ENCODE data around the gene MAP1LC3B. TPM values are rescaled to one million over a fixed set of nuclear protein-coding genes. Genes with fewer than 3 reads are reported as not detected.

Gene MAP1LC3B
- total and polyA plus RNA-seq, 5 experiments from 2014 or later, result 58.0 to 117 (median 89.9) TPM

- DNase-seq (no peak), ATAC-seq (no peak)
- Mint-ChIP-seq H3K9me3 (no peaks in the 10 kb centered on the region), H3K27ac (peak overlapping the region in 1 of 10 donors; percentile 0), H3K4me3 (no peak overlapping the region), H3K27me3 (no peaks in the 10 kb centered on the region), H3K36me3 (peaks cover 10 to 74% (median 21%) of the 10 kb centered on the region in 3 donors), H3K4me1 (peaks cover 0 to 7% (median 0%) of the 10 kb centered on the region in 4 donors)
- POLR2A ChIA-PET, result no interaction called here
Measured at GRCh38 chr16:87443016-87443415, 50.9 kb downstream of the MAP1LC3B start.

DNA sequence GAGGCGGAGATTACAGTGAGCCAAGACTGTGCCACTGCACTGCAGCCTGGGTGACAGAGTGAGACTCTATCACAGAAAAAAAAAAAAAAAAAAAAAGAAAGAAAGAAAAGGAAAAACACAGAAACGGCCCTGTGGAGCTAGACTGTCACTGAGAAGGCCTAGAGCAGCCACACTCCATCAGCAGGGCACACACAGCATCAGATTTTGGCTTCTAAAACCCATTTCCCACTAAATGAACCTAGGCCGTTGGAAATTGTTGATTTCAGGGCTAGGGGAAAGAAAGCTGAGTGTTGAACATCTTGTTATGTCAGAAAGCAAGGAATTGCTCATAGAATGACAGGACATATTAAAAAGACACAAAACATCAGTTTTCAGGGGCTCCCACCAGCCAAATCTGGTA is 51.8 kb downstream of the MAP1LC3B start:
- H3K4me1 Mint-ChIP-seq, result peaks cover 0 to 8% (median 2%) of the 10 kb centered on the region in 4 donors
- POLR2A ChIA-PET, result interaction anchor here (0.6 kb wide), 1 partner anchor 12 kb away, joined by 6 read pairs; no protein-coding TSS in a partner anchor
- DNase-seq (no peak), ATAC-seq (no peak)
- peaks cover 17 to 83% (median 25%) of the 10 kb centered on the region in 3 donors for H3K36me3 Mint-ChIP-seq
- no peaks in the 10 kb centered on the region for H3K9me3 Mint-ChIP-seq
- H3K4me3 Mint-ChIP-seq, result no peak overlapping the region
- H3K27me3 Mint-ChIP-seq, result no peaks in the 10 kb centered on the region
- no peak overlapping the region for H3K27ac Mint-ChIP-seq

GRCh38 chr16:87445486-87445885 is 53.4 kb downstream of the MAP1LC3B start:
- H3K27me3 Mint-ChIP-seq, result no peaks in the 10 kb centered on the region
- POLR2A ChIA-PET, result no interaction called here

GRCh38 chr16:87446479-87446878 is 54.3 kb downstream of the MAP1LC3B start:
- Mint-ChIP-seq H3K9me3 (no peaks in the 10 kb centered on the region), H3K27me3 (no peaks in the 10 kb centered on the region), H3K4me3 (no peak overlapping the region), H3K36me3 (peaks cover 17 to 90% (median 26%) of the 10 kb centered on the region in 3 donors), H3K27ac (no peak overlapping the region), H3K4me1 (peaks cover 0 to 6% (median 5%) of the 10 kb centered on the region in 4 donors)
- DNase-seq (no peak), ATAC-seq (no peak)
- POLR2A ChIA-PET, result interaction anchor here (0.7 kb wide), 1 partner anchor 22 kb away, joined by 4 read pairs; no protein-coding TSS in a partner anchor

More at GRCh38 chr16:87445486-87445885, 53.4 kb downstream of the MAP1LC3B start:
- DNase-seq (no peak), ATAC-seq (no peak)
- no peak overlapping the region for H3K4me3 Mint-ChIP-seq
- H3K4me1 Mint-ChIP-seq, result peaks cover 0 to 6% (median 5%) of the 10 kb centered on the region in 4 donors
- H3K9me3 Mint-ChIP-seq, result no peaks in the 10 kb centered on the region
- H3K27ac Mint-ChIP-seq, result no peak overlapping the region
- peaks cover 17 to 91% (median 25%) of the 10 kb centered on the region in 3 donors for H3K36me3 Mint-ChIP-seq

DNA sequence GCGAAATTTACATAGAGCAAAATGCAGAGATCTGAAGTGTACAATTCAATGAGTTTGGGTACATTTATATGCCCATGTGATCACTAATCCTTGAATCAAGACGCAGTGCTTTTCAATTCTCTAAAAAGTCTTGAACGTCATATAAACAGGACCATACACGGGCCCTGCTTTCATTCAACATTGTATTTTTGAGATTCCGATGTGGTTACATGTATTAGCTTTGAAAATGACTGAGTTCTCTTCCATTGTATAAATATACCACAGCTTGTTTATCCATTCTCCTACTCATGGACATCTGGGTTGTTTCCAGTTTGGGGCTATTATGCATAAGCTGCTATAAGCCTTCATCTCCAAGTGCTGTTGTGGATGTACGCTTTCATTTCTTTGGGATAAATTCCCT is 55.2 kb downstream of the MAP1LC3B start:
- Mint-ChIP-seq H3K36me3 (peaks cover 17 to 90% (median 27%) of the 10 kb centered on the region in 3 donors), H3K9me3 (no peaks in the 10 kb centered on the region), H3K4me1 (peaks cover 0 to 12% (median 8%) of the 10 kb centered on the region in 4 donors), H3K27ac (no peak overlapping the region), H3K27me3 (no peaks in the 10 kb centered on the region), H3K4me3 (no peak overlapping the region)
- POLR2A ChIA-PET, result no interaction called here
- ATAC-seq, result no peak
- DNase-seq, result no peak

DNA sequence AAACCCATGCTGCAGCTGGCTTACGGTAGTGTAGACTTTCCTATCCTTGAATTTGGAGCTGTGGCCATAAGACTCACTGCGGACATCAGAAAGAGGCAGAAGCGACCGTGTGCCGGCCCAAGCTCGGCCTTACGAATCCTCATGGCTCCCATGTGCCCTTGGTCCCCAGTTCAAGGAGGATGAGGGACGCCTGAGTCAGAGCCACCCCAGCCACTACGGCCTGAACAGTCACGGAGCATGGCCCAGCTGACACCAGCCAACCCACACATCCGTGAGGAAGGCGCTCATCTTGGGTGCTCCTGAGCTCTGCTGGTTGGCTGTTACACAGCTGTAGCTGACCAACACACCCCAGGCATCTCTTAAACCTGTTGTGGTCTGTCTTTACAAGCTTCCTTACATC is 56.7 kb downstream of the MAP1LC3B start:
- Mint-ChIP-seq H3K27me3 (no peaks in the 10 kb centered on the region), H3K4me1 (peaks cover 0 to 20% (median 13%) of the 10 kb centered on the region in 4 donors), H3K27ac (peak overlapping the region in 2 of 10 donors; percentile 70 to 75), H3K9me3 (no peaks in the 10 kb centered on the region), H3K4me3 (peak overlapping the region in 1 of 10 donors; percentile 4), H3K36me3 (peaks cover 17 to 91% (median 28%) of the 10 kb centered on the region in 3 donors)
- DNase-seq, result no peak
- POLR2A ChIA-PET, result no interaction called here
- no peak for ATAC-seq

- POLR2A ChIA-PET, result no interaction called here
- H3K36me3 Mint-ChIP-seq, result peaks cover 11 to 86% (median 21%) of the 10 kb centered on the region in 3 donors
Measured at GRCh38 chr16:87451563-87452210, 59.6 kb downstream of the MAP1LC3B start.

DNA sequence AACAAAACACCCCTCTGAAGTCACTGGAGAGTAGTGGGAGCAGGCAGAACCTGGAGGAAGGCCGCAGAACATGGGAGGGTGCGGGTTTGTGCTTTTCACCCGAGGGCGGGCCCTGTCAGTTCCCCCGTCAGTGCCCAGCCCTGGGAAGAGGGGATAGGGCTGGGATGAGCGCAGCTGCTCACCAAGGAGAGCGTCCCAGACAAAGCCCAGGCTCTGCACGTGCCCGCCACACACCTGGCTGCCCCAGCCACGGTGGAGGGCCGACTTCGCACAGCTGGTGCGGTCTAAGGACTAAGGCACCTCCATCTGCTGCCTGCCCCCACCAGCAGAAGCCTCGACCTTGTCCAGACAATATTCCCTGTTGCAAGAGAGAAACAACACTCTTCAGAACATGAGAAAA is 61.2 kb downstream of the MAP1LC3B start:
- no peak for ATAC-seq
- Mint-ChIP-seq H3K36me3 (peaks cover 4 to 86% (median 16%) of the 10 kb centered on the region in 3 donors), H3K4me3 (no peak overlapping the region), H3K9me3 (no peaks in the 10 kb centered on the region), H3K4me1 (peaks cover 8 to 21% (median 12%) of the 10 kb centered on the region in 4 donors), H3K27me3 (no peaks in the 10 kb centered on the region), H3K27ac (peak overlapping the region in 1 of 10 donors; percentile 34)
- DNase-seq, result no peak
- POLR2A ChIA-PET, result no interaction called here

More at GRCh38 chr16:87451563-87452210, 59.6 kb downstream of the MAP1LC3B start:
- H3K4me1 Mint-ChIP-seq, result peaks cover 0 to 22% (median 13%) of the 10 kb centered on the region in 4 donors
- H3K27me3 Mint-ChIP-seq, result no peaks in the 10 kb centered on the region
- peak overlapping the region in 2 of 10 donors; percentile 34 to 41 for H3K27ac Mint-ChIP-seq
- H3K4me3 Mint-ChIP-seq, result no peak overlapping the region
- ATAC-seq (no peak), DNase-seq (no peak)
- no peaks in the 10 kb centered on the region for H3K9me3 Mint-ChIP-seq

Other genes starting within 250 kb of the MAP1LC3B start
- gene C16orf95, start 74.9 kb upstream of the MAP1LC3B start, total RNA-seq, result 1 to 10 TPM; 2.3 to 2.6 TPM
- gene C16orf95, start 74.9 kb upstream of the MAP1LC3B start, polyA plus RNA-seq, result 1 to 10 TPM; 1.5 to 4.9 (median 3.2) TPM
- 10 to 100 TPM; 45.8 to 52.7 TPM for gene FBXO31, start 8.6 kb upstream of the MAP1LC3B start, total RNA-seq
- gene FBXO31, start 8.6 kb upstream of the MAP1LC3B start, polyA plus RNA-seq, result 10 to 100 TPM; 15.4 to 36.4 (median 23.3) TPM
- gene ZCCHC14, start 100.7 kb downstream of the MAP1LC3B start, total RNA-seq, result 10 to 100 TPM; 29.5 to 33.8 TPM
- under 1 TPM; 0.37 to 0.85 (median 0.43) TPM for gene ZCCHC14, start 100.7 kb downstream of the MAP1LC3B start, polyA plus RNA-seq
- not detected for gene JPH3, start 210.2 kb downstream of the MAP1LC3B start, total RNA-seq
- under 1 TPM in 2 of 3 donors, not detected in 1; 0.08 to 0.09 TPM for gene JPH3, start 210.2 kb downstream of the MAP1LC3B start, polyA plus RNA-seq